KMS-11 (cell line): ENCODE measurements around the gene SLC5A12.

Source experiments
- H2AFZ ChIP-seq: fragments of 200-600 bp; sonication (generic); 2 replicates; pipeline ENCODE4 v1.6.1; 2016; ENCODE audit warnings: antibody characterized with exemption, mixed run types, low read depth
- H3K27ac ChIP-seq: fragments of 200-600 bp; sonication (generic); 2 replicates; pipeline ENCODE4 v1.6.1; 2016; ENCODE audit warnings: mild to moderate bottlenecking, mixed run types
- H3K27me3 ChIP-seq: fragments of 200-600 bp; sonication (generic); 2 replicates; pipeline ENCODE4 v1.6.1; 2017; ENCODE audit warnings: mild to moderate bottlenecking, low read depth, mixed run types, moderate library complexity; ENCODE audit not compliant: insufficient read depth
- H3K36me3 ChIP-seq: fragments of 200-600 bp; sonication (generic); 2 replicates; pipeline ENCODE4 v1.6.1; 2017; ENCODE audit warnings: mild to moderate bottlenecking, mixed run types; ENCODE audit not compliant: insufficient read depth
- H3K4me1 ChIP-seq: fragments of 200-600 bp; sonication (generic); 2 replicates; pipeline ENCODE4 v1.6.1; 2016; ENCODE audit warnings: mild to moderate bottlenecking, low read depth, mixed run types; ENCODE audit not compliant: poor library complexity, severe bottlenecking
- H3K4me2 ChIP-seq: fragments of 200-600 bp; sonication (generic); 2 replicates; pipeline ENCODE4 v1.7.0; 2016; ENCODE audit warnings: mild to moderate bottlenecking, mixed run types
- H3K4me3 ChIP-seq: fragments of 200-600 bp; sonication (generic); IDR thresholded peaks from 2 replicates; pipeline ENCODE4 v1.6.1; 2017; ENCODE audit warnings: low read depth, low read length, mixed read lengths; ENCODE audit not compliant: insufficient read depth
- H3K79me2 ChIP-seq: fragments of 200-600 bp; sonication (generic); 2 replicates; pipeline ENCODE4 v1.6.1; 2016; ENCODE audit warnings: low read depth, mixed run types; ENCODE audit not compliant: insufficient read depth
- H3K9ac ChIP-seq: fragments of 200-600 bp; sonication (generic); 2 replicates; pipeline ENCODE4 v1.6.1; 2016; ENCODE audit warnings: mild to moderate bottlenecking, mixed run types
- H4K20me1 ChIP-seq: fragments of 200-600 bp; sonication (generic); 2 replicates; pipeline ENCODE4 v1.6.1; 2016; ENCODE audit warnings: mild to moderate bottlenecking, mixed run types; ENCODE audit not compliant: insufficient read depth
- TF ChIP-seq, protein P1 (sequence below): fragments of 200-600 bp; sonication (generic); conservative IDR thresholded peaks from 2 replicates; pipeline ENCODE4 v1.6.1; 2017; ENCODE audit warnings: low read depth, mild to moderate bottlenecking, antibody characterized with exemption, low read length, moderate library complexity, mixed read lengths

The SLC5A12 gene

GRCh38 chr11:26665946-26666345, 55.9 kb downstream of the SLC5A12 start:
- Histone ChIP-seq H3K36me3 (no peaks in the 10 kb centered on the region), H3K27ac (no peak overlapping the region), H3K4me2 (no peak overlapping the region), H3K4me3 (no peak overlapping the region), H3K27me3 (no peaks in the 10 kb centered on the region), H3K9ac (no peak overlapping the region), H3K4me1 (no peaks in the 10 kb centered on the region), H4K20me1 (no peaks in the 10 kb centered on the region), H2AFZ (no peak overlapping the region), H3K79me2 (no peaks in the 10 kb centered on the region)
- TF ChIP-seq, protein P1, sequence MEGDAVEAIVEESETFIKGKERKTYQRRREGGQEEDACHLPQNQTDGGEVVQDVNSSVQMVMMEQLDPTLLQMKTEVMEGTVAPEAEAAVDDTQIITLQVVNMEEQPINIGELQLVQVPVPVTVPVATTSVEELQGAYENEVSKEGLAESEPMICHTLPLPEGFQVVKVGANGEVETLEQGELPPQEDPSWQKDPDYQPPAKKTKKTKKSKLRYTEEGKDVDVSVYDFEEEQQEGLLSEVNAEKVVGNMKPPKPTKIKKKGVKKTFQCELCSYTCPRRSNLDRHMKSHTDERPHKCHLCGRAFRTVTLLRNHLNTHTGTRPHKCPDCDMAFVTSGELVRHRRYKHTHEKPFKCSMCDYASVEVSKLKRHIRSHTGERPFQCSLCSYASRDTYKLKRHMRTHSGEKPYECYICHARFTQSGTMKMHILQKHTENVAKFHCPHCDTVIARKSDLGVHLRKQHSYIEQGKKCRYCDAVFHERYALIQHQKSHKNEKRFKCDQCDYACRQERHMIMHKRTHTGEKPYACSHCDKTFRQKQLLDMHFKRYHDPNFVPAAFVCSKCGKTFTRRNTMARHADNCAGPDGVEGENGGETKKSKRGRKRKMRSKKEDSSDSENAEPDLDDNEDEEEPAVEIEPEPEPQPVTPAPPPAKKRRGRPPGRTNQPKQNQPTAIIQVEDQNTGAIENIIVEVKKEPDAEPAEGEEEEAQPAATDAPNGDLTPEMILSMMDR, result no peak

- Histone ChIP-seq H3K79me2 (no peaks in the 10 kb centered on the region), H3K4me3 (no peak overlapping the region), H2AFZ (no peak overlapping the region), H4K20me1 (no peaks in the 10 kb centered on the region), H3K4me1 (no peaks in the 10 kb centered on the region), H3K4me2 (no peak overlapping the region), H3K27ac (no peak overlapping the region), H3K9ac (no peak overlapping the region), H3K36me3 (no peaks in the 10 kb centered on the region), H3K27me3 (no peaks in the 10 kb centered on the region)
- TF ChIP-seq, protein P1, result no peak
These were observed 56.8 kb downstream of the SLC5A12 start for GRCh38 chr11:26665036-26665435.

DNA sequence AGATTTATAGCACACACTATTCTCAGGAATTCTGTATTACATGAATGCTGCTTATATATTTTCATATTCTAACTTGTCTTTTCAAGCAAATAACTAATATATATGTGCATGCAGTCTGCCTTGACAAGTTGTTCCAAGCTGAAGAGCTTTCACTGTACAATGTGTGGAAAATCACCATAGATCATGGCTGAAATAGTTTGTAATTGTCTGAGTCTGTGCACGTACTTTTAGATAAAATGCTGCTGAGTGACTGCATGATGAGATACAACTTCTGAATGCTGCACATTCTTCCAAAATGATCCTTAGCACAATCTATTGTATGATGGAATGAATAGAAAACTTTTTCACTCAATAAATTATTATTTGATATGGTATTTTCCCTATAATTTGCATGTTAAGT, 58.9 kb downstream of the SLC5A12 start:
- Histone ChIP-seq H2AFZ (no peak overlapping the region), H3K27me3 (no peaks in the 10 kb centered on the region), H3K9ac (no peak overlapping the region), H4K20me1 (no peaks in the 10 kb centered on the region), H3K4me2 (no peak overlapping the region), H3K79me2 (no peaks in the 10 kb centered on the region), H3K4me1 (no peaks in the 10 kb centered on the region), H3K36me3 (no peaks in the 10 kb centered on the region), H3K27ac (no peak overlapping the region), H3K4me3 (no peak overlapping the region)
- TF ChIP-seq, protein P1, result no peak

- Histone ChIP-seq H3K27me3 (no peaks in the 10 kb centered on the region), H3K4me3 (no peak overlapping the region)
These were observed 66.6 kb downstream of the SLC5A12 start for GRCh38 chr11:26655287-26655686.

More at GRCh38 chr11:26655287-26655686, 66.6 kb downstream of the SLC5A12 start:
- Histone ChIP-seq H3K9ac (no peak overlapping the region), H3K79me2 (no peaks in the 10 kb centered on the region), H2AFZ (no peak overlapping the region), H3K36me3 (no peaks in the 10 kb centered on the region), H4K20me1 (no peaks in the 10 kb centered on the region), H3K4me2 (no peak overlapping the region), H3K4me1 (no peaks in the 10 kb centered on the region), H3K27ac (no peak overlapping the region)
- TF ChIP-seq, protein P1, result no peak
